DMS 273 (cell line): ENCODE results near the gene TCOF1.
A peak's percentile ranks its signal among the peaks of the same experiment; 100 is the strongest.

Experiments
- DNase-seq: peaks from one replicate; lab custom pipeline; 2025; ENCODE audit not compliant: unreplicated experiment; lab: John Stamatoyannopoulos, UW

Gene TCOF1

GRCh38 chr5:150322202-150322601, 35.3 kb upstream of the TCOF1 start:
- no peak for DNase-seq

- DNase-seq = no peak
Measured at GRCh38 chr5:150323092-150323491, 34.4 kb upstream of the TCOF1 start.

- no peak for DNase-seq
Measured at GRCh38 chr5:150323819-150324218, 33.7 kb upstream of the TCOF1 start.

GRCh38 chr5:150325426-150325825, 32.1 kb upstream of the TCOF1 start:
- DNase-seq = no peak

GRCh38 chr5:150326707-150327106, 30.8 kb upstream of the TCOF1 start:
- DNase-seq = no peak

- no peak for DNase-seq
Measured at GRCh38 chr5:150327139-150327538, 30.4 kb upstream of the TCOF1 start.

GRCh38 chr5:150328515-150328914, 29.0 kb upstream of the TCOF1 start:
- DNase-seq = no peak

GRCh38 chr5:150329038-150329437, 28.5 kb upstream of the TCOF1 start:
- DNase-seq = no peak

GRCh38 chr5:150329881-150330876, 27.3 kb upstream of the TCOF1 start:
- DNase-seq = no peak

GRCh38 chr5:150333400-150333799, 24.1 kb upstream of the TCOF1 start:
- no peak for DNase-seq

GRCh38 chr5:150335778-150336177, 21.7 kb upstream of the TCOF1 start:
- DNase-seq = no peak

- no peak for DNase-seq
Measured at GRCh38 chr5:150338546-150338945, 19.0 kb upstream of the TCOF1 start.

- peak; percentile 75 for DNase-seq
Measured at GRCh38 chr5:150339165-150339564, 18.3 kb upstream of the TCOF1 start.

- no peak for DNase-seq
Measured at GRCh38 chr5:150339841-150340240, 17.7 kb upstream of the TCOF1 start.

GRCh38 chr5:150340614-150341255, 16.8 kb upstream of the TCOF1 start:
- no peak for DNase-seq

GRCh38 chr5:150341331-150341730, 16.2 kb upstream of the TCOF1 start:
- no peak for DNase-seq

- no peak for DNase-seq
Measured at GRCh38 chr5:150341989-150342388, 15.5 kb upstream of the TCOF1 start.

GRCh38 chr5:150342583-150342982, 14.9 kb upstream of the TCOF1 start:
- DNase-seq = no peak

GRCh38 chr5:150343994-150344631, 13.4 kb upstream of the TCOF1 start:
- DNase-seq = no peak

GRCh38 chr5:150345716-150346115, 11.8 kb upstream of the TCOF1 start:
- DNase-seq = peak; percentile 31

- DNase-seq = no peak
Measured at GRCh38 chr5:150346592-150346991, 10.9 kb upstream of the TCOF1 start.

- no peak for DNase-seq
Measured at GRCh38 chr5:150347003-150347402, 10.5 kb upstream of the TCOF1 start.
